IMR-90 (cell line): ENCODE data around the gene SRGAP3. TPM values are rescaled to one million over a fixed set of nuclear protein-coding genes. Genes with fewer than 3 reads are reported as not detected.

Experiments
- ATAC-seq: fragments of 200-7000 bp; cut with Tn5 transposase; 2 replicates; pipeline ENCODE4 v1.9.1; 2020; ENCODE audit warnings: low read depth, mild to moderate bottlenecking, moderate library complexity
- BruUV-seq: library from RNA; stranded (reverse); fragments of 400-500 nt; replicated peaks from 2 replicates; lab custom pipeline; 2021; lab: Mats Ljungman, UMichigan
- CTCF ChIA-PET: fragments of 300-600 bp; formaldehyde crosslinking; extraction: SDS; loops from one replicate; lab custom pipeline; 2021; ENCODE audit warnings: antibody characterized with exemption; lab: Yijun Ruan, JAX
- POLR2A ChIA-PET: fragments of 300-600 bp; sonication (Branson Sonifier 250); formaldehyde crosslinking; loops from one replicate; lab custom pipeline; 2022; ENCODE audit warnings: antibody characterized with exemption; ENCODE audit not compliant: unreplicated experiment; lab: Charles Lee
- DNase-seq: peaks from one replicate; pipeline ENCODE4 v3.0.0; 2013
- H2AFZ ChIP-seq: replicated peaks from 2 replicates; pipeline ENCODE3; 2013; ENCODE audit warnings: low read length, mild to moderate bottlenecking; ENCODE audit not compliant: poor library complexity
- H2AK5ac ChIP-seq: 2 replicates; pipeline ENCODE4 v1.6.1; 2013; ENCODE audit warnings: low read depth, low read length, inconsistent platforms
- H2AK9ac ChIP-seq: replicated peaks from 2 replicates; pipeline ENCODE3; 2013; ENCODE audit warnings: mild to moderate bottlenecking, low read depth, low read length, moderate library complexity; ENCODE audit not compliant: poor library complexity
- H2BK120ac ChIP-seq: 2 replicates; pipeline ENCODE4 v1.6.1; 2013; ENCODE audit warnings: low read depth, low read length, inconsistent platforms
- H2BK15ac ChIP-seq: 3 replicates; pipeline ENCODE4 v1.6.1; 2013; ENCODE audit warnings: low read depth, low read length, inconsistent platforms
- H2BK20ac ChIP-seq: 2 replicates; pipeline ENCODE4 v1.6.1; 2013; ENCODE audit warnings: low read depth, mild to moderate bottlenecking, inconsistent platforms, low read length, moderate library complexity
- H2BK5ac ChIP-seq: 2 replicates; pipeline ENCODE4 v1.6.1; 2013; ENCODE audit warnings: mild to moderate bottlenecking, low read depth, low read length, inconsistent platforms; ENCODE audit not compliant: poor library complexity, severe bottlenecking
- H3K14ac ChIP-seq: replicated peaks from 2 replicates; pipeline ENCODE4 v1.6.1; 2013; ENCODE audit warnings: low read depth, low read length, inconsistent platforms
- H3K18ac ChIP-seq: 2 replicates; pipeline ENCODE4 v1.6.1; 2013; ENCODE audit warnings: low read depth, low read length, control low read depth
- H3K23ac ChIP-seq: 2 replicates; pipeline ENCODE4 v1.6.1; 2013; ENCODE audit warnings: low read depth, low read length, inconsistent platforms
- H3K27ac ChIP-seq: 2 replicates; pipeline ENCODE4 v1.5.1; 2013; ENCODE audit warnings: mild to moderate bottlenecking, control low read depth, low read length; ENCODE audit not compliant: insufficient read depth
- H3K27me3 ChIP-seq: 2 replicates; pipeline ENCODE4 v1.6.1; 2013; ENCODE audit warnings: low read length; ENCODE audit not compliant: control insufficient read depth, insufficient read depth
- H3K36me3 ChIP-seq: 2 replicates; pipeline ENCODE4 v1.6.1; 2013; ENCODE audit warnings: low read length, mixed read lengths; ENCODE audit not compliant: control insufficient read depth, insufficient read depth
- H3K4ac ChIP-seq: 2 replicates; pipeline ENCODE4 v1.6.1; 2013; ENCODE audit warnings: low read depth, low read length, inconsistent platforms
- H3K4me1 ChIP-seq: 2 replicates; pipeline ENCODE4 v1.6.1; 2013; ENCODE audit warnings: low read length, mixed read lengths; ENCODE audit not compliant: control insufficient read depth, insufficient read depth
- H3K4me2 ChIP-seq: 2 replicates; pipeline ENCODE4 v1.6.1; 2013; ENCODE audit warnings: low read depth, mild to moderate bottlenecking, control low read depth, low read length, moderate library complexity
- H3K4me3 ChIP-seq: 2 replicates; pipeline ENCODE4 v1.5.1; 2013; ENCODE audit warnings: low read depth, mild to moderate bottlenecking, control low read depth, low read length, moderate library complexity; ENCODE audit not compliant: insufficient read depth
- H3K56ac ChIP-seq: 2 replicates; pipeline ENCODE4 v1.6.1; 2013; ENCODE audit warnings: low read length, inconsistent platforms; ENCODE audit not compliant: insufficient read depth; ENCODE audit errors: extremely low read depth
- H3K79me1 ChIP-seq, 2 experiments: 2 replicates each; pipeline ENCODE4 v1.6.1; 2013; ENCODE audit warnings: low read length in 2 of 2, inconsistent platforms in 1 of 2, low read depth in 1 of 2
- H3K9ac ChIP-seq: 2 replicates; pipeline ENCODE4 v1.6.1; 2013; ENCODE audit warnings: low read depth, low read length, control low read depth
- H3K9me1 ChIP-seq: 2 replicates; pipeline ENCODE4 v1.6.1; 2013; ENCODE audit warnings: low read length, inconsistent platforms; ENCODE audit not compliant: insufficient read depth
- H3K9me3 ChIP-seq: 2 replicates; pipeline ENCODE4 v1.6.1; 2013; ENCODE audit warnings: low read length; ENCODE audit not compliant: control insufficient read depth, insufficient read depth
- H4K20me1 ChIP-seq: 2 replicates; pipeline ENCODE4 v1.6.1; 2013; ENCODE audit warnings: low read length, inconsistent platforms; ENCODE audit not compliant: insufficient read depth
- H4K5ac ChIP-seq: 2 replicates; pipeline ENCODE4 v1.6.1; 2013; ENCODE audit warnings: mild to moderate bottlenecking, low read depth, low read length, control low read depth
- H4K8ac ChIP-seq, 2 experiments: 2 replicates each; pipeline ENCODE4 v1.6.1; 2013; ENCODE audit warnings: low read depth in 2 of 2, low read length in 2 of 2, control low read depth in 1 of 2, inconsistent platforms in 1 of 2
- H4K91ac ChIP-seq: 2 replicates; pipeline ENCODE4 v1.6.1; 2013; ENCODE audit warnings: low read depth, low read length, inconsistent platforms; ENCODE audit not compliant: insufficient read depth
- CEBPB ChIP-seq: IDR thresholded peaks from 2 replicates; pipeline ENCODE4 v1.6.1; 2012; ENCODE audit warnings: low read depth, low read length, improper control_type of control experiment
- MAZ ChIP-seq: IDR thresholded peaks from 2 replicates; pipeline ENCODE4 v1.6.1; 2012; ENCODE audit warnings: low read depth, mild to moderate bottlenecking, low read length, improper control_type of control experiment, moderate library complexity, borderline replicate concordance
- RAD21 ChIP-seq: IDR thresholded peaks from 2 replicates; pipeline ENCODE4 v1.6.1; 2012; ENCODE audit warnings: low read length, improper control_type of control experiment
- RCOR1 ChIP-seq: IDR thresholded peaks from 2 replicates; pipeline ENCODE4 v1.6.1; 2012; ENCODE audit warnings: mild to moderate bottlenecking, low read length, improper control_type of control experiment; ENCODE audit not compliant: insufficient replicate concordance
- WGBS, 2 experiments: methylation state at CpG; one replicate each; pipeline versions ENCODE4 v1.1.5 to v1.1.7; 2013; ENCODE audit warnings: missing lambda C conversion rate in 2 of 2; ENCODE audit not compliant: insufficient read length in 1 of 2; ENCODE audit errors: extremely low coverage in 2 of 2; 5-methylcytosine and 5-hydroxymethylcytosine counted together
- dilution Hi-C: fragments of 300-500 bp; cut with HindIII; formaldehyde crosslinking; loops from one replicate; pipeline ENCODE4 v1.14.3; 2018; ENCODE audit warnings: low sequenced_read_pairs; ENCODE audit not compliant: unreplicated experiment
- in situ Hi-C: fragments of 300-500 bp; cut with MboI; formaldehyde crosslinking; loops from 3 replicates; pipeline ENCODE4 v1.14.3; 2019; ENCODE audit warnings: low sequenced_read_pairs, inconsistent platforms, mixed read lengths
- intact Hi-C: fragments of 100-400 bp; cut with micrococcal nuclease; formaldehyde crosslinking; loops from 2 replicates; pipeline ENCODE4 v1.10.0; 2022
- polyA plus RNA-seq, 3 experiments: library from polyadenylated mRNA; depleted of rRNA; stranded (reverse); fragments of >200 nt; gene quantifications; 2 replicates each; pipeline ENCODE4 v1.2.3, GENCODE V29; 2012; ENCODE audit warnings: low replicate concordance in 1 of 3
- total RNA-seq: library from RNA; depleted of rRNA; stranded (reverse); fragments of >200 nt; gene quantifications from 2 replicates; pipeline ENCODE4 v1.2.3, GENCODE V29; 2012

Gene SRGAP3
- total and polyA plus RNA-seq, 2 of the 4 experiments (the other 2 are of a cell fraction): 0.68 to 1.4 TPM

DNA sequence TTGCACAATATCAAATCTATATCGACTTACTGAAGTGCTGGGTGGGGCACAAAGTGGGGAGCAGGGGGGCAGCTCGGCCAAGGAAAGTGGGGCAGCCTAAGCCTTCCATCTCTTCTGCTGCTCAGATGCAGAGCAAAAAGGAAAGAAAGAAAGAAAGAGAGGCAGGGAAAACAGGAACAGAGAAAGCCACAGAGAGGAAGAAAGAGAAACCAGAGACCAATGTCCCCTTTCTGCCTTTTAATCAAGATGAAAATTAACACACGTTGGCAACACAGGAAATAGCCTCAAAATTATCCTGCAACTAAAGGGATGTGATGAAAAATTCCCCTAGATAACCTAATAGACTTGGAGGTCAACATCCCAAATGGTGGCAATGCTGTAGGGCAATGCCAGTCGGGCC is 214.0 kb downstream of the SRGAP3 start:
- no peak for ATAC-seq
- no CpG with 5 or more reads among the region's 4 CpGs for WGBS, 2 experiments
- Histone ChIP-seq H3K4me3 (no peak overlapping the region), H2BK15ac (no peak overlapping the region), H3K56ac (no peak overlapping the region), H3K9me1 (no peaks in the 10 kb centered on the region; the same call in 1 of the 2 replicates), H2BK5ac (no peak overlapping the region), H3K9ac (no peak overlapping the region), H3K9me3 (no peaks in the 10 kb centered on the region), H2AFZ (no peak overlapping the region), H3K79me1 (no peaks in the 10 kb centered on the region), H4K5ac (no peak overlapping the region), H3K27ac (no peak overlapping the region), H3K18ac (no peak overlapping the region), H3K4me2 (no peak overlapping the region), H3K14ac (no peak overlapping the region), H2BK120ac (no peak overlapping the region), H4K20me1 (no peaks in the 10 kb centered on the region), H3K36me3 (no peaks in the 10 kb centered on the region), H4K91ac (no peak overlapping the region), H3K23ac (no peak overlapping the region), H4K8ac (no peak overlapping the region), H3K4ac (no peak overlapping the region), H3K27me3 (peaks cover 6% of the 10 kb centered on the region), H2BK20ac (no peak overlapping the region), H2AK5ac (no peak overlapping the region), H3K4me1 (no peaks in the 10 kb centered on the region), H2AK9ac (no peak overlapping the region)
- BruUV-seq: no TSS peak
- DNase-seq: no peak
- ChIA-PET CTCF (no interaction called here), POLR2A (no interaction called here)
- in situ Hi-C loops: no loop called here
- TF ChIP-seq RCOR1 (no peak), RAD21 (no peak), CEBPB (no peak), MAZ (no peak)
- dilution Hi-C loops: no loop called here
- intact Hi-C loops: no loop called here
